Frontal cortex (tissue), 1 donor: Measurements from ENCODE around the gene GNG8. TPM values are rescaled to one million over a fixed set of nuclear protein-coding genes. Genes with fewer than 3 reads are reported as not detected.

Experiments
- total RNA-seq: library from RNA; depleted of rRNA; stranded (reverse); fragments of >200 nt; gene quantifications from one replicate; pipeline ENCODE4 v1.2.3, GENCODE V29; 2014

Gene GNG8
- total RNA-seq, 1 donor from 2014 or later = not detected

Other genes with a start within 250 kb of the GNG8 start
- gene CCDC8, start 222.6 kb downstream of the GNG8 start, total RNA-seq = 2.4 TPM
- gene PNMA8C, start 207.3 kb downstream of the GNG8 start, total RNA-seq = 31.8 TPM
- 68.1 TPM for gene PNMA8A, start 164.6 kb downstream of the GNG8 start, total RNA-seq
- gene PNMA8B, start 140.3 kb downstream of the GNG8 start, total RNA-seq = 17.1 TPM
- gene CALM3, start 34.9 kb downstream of the GNG8 start, total RNA-seq = 211 TPM
- gene PTGIR, start 11.1 kb downstream of the GNG8 start, total RNA-seq = not detected
- gene DACT3, start 25.0 kb upstream of the GNG8 start, total RNA-seq = 17.5 TPM
- gene PRKD2, start 80.9 kb upstream of the GNG8 start, total RNA-seq = 5.3 TPM
- 12.6 TPM for gene FKRP, start 109.9 kb upstream of the GNG8 start, total RNA-seq
- gene STRN4, start 110.2 kb upstream of the GNG8 start, total RNA-seq = 86.4 TPM
- 3.3 TPM for gene SLC1A5, start 152.4 kb upstream of the GNG8 start, total RNA-seq
- 64.8 TPM for gene AP2S1, start 214.6 kb upstream of the GNG8 start, total RNA-seq
- gene ARHGAP35, start 224.8 kb upstream of the GNG8 start, total RNA-seq = 73.4 TPM